HG03432 (cell line): ENCODE measurements around the gene EML1.

Source experiments
- ATAC-seq: cut with Tn5 transposase; IDR thresholded peaks from one replicate; pipeline ENCODE4 v1.9.1; 2021; ENCODE audit warnings: mild to moderate bottlenecking, moderate library complexity; ENCODE audit not compliant: unreplicated experiment

Gene EML1

DNA sequence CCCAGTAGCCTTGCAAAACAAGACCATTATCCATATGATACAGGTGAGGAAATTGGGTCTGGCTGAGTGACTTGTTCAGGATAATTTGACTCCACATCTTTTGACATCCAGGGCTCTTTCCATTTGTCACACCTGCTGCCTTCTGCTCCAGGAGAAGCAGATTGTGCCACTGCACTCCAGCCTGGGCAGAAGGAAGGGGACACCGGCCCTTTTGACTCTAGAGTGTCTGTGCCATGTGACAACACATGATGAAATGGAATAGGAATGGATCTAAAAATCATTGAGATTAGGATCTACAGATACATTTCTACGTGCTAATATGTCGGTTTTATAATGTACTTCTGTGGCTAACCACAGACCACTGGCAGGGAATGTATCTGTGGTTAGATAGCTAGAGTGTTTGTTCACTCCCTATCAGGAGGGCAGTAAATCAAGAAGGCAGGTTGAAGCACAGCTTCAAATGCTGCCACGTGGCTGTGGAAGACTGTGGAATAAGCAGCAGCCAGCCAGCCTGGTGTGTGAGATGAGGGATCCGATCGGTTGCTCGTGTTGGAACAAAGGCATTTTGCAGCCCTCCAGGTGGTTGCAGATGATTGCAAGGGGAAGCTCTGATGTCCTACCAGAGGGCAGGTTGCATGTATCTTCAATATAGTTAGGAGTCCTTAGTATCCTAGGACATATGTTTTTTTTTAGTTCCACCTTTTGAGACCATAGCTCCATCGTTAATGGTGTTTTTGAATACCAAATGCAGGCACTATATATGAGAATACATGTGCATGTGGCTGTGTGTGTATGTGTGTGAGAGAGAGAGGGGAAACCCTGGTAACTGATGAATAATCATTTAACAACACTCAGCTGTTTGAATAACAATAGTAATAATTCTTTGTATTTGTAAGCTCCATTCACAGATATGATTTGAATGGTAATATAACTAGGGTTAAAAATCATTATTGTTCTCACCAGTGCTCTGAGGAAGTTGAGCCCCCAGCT is 28.6 kb downstream of the EML1 start:
- no peak for ATAC-seq

DNA sequence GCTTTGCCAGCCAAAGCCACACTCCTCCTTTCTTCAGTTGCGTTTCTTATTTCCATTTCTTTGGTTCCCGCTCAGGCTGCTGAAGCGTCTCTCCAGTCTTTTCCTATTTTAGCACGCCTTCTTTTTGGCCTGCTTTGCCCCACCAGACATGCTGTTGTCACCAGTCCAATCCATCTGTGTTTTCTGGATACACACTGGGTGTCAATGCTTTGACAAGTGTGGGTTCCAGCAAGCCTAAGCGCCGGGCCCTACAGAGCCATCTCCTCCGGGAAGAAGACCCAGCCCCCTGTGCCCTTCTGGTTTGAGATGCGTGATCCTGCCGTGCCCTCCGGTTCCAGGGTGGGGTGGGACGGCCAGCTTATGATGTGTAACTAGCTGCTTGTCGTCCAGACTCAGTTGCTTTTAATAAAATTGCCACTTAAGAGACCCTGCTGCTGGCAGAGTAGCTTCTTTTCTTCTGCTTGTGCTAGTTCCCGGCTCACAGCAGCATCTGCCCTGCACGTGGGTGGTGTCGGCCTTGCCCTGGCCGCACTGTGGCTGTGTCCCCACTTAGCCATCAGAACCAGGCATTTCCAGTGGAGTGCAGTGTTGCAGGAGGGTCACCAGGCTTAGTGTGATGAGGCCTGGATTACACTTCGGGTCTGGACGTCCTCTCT is 29.7 kb downstream of the EML1 start:
- no peak for ATAC-seq

GRCh38 chr14:99824776-99825175 is 31.6 kb downstream of the EML1 start:
- ATAC-seq: no peak

DNA sequence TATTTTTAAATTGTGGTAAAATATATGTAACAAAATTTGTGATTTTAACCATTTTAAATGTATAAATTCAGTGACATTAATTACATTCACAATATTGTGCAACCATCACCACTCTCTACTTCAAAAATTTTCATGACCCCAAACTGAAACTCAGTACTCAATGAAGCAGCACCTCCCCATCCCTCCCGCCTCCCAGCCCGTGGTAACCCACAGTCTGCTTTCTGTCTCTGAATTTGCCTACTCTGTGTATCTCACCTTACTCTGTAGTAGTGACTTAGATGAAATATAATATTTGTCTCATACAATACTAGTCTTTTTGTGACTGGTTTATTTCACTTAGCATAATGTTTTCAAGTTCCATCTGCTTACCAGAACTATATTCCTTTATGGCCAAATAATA is 36.2 kb downstream of the EML1 start:
- ATAC-seq: no peak

- no peak for ATAC-seq
Observed at GRCh38 chr14:99831303-99831702, 38.1 kb downstream of the EML1 start.

DNA sequence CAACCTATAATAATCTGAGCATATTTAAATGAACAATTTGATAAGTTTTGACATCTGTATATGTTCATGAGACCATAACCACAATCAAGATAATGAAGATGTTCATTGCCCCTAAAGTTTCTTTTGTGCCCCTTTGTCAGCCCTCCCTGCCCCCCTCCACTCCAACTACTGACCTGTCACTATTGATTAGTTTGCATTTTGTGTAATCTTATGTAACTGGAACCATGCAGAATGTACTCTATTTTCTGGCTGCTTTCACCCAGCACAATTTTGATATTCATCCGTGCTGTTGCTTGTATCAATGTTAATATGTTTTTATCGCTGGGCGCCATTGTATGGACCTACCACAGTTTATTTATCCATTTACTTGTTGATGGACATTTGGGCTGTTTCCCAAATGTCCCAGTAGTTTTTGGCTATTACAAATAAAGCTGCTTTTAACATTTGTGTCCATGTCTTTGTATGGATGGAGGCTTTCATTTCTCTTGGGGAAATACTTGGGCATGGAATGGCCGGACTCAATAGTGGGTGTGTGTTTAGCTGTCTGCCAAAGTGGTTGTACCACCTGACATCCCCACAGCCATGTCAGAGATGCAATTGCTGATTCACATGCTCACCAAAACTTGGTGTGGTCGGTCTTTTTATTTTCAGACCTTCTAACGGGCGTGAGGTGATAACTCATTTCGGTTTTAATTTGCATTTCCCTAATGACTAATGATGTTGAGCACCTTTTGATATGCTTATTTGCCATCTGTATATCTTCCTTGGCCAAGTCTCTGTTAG is 38.9 kb downstream of the EML1 start:
- ATAC-seq: no peak

- ATAC-seq: no peak
Observed at GRCh38 chr14:99837822-99838221, 44.6 kb downstream of the EML1 start.

DNA sequence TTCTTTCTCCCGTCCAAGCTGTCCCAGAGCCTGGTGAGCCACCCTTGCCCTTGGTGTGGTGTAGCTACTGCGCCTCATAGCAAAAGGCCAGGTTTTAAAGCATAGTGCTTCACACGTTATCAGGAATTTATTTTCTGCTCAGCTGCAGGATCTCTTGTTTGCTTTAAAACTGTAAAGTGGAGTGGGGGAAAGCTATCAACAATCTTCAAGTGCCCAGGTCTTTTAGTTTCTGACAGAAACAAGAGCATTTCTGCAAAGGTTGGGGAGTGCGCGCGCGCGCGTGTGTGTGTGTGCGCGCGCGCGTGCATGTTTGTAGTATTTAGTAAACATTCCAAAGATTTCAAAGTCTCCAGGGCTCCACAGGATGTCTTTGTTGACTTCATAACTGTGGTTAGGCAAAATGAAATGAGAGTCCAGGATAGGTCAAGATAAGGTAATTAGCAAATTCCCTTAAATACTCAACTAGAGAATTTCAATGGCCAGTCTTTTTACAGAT is 45.5 kb downstream of the EML1 start:
- ATAC-seq: no peak

DNA sequence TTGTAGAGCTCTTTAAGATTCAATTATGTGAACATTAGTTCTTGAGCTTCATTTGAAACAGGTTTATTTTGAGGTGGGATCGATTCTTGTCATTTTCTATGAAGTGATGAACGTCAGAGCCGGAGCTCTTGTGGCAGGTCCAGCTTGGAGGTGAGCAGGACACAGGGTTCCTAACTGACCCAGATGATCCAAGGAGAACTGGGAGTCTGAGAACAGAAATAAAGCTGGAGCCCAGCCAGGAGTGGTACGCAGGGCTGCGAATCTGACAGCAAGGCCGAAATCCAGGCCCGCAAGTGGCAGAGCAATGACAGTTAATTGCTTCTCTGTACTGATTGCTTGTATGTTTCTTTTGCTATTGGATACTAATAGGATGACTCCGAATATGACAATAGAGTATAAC is 46.5 kb downstream of the EML1 start:
- ATAC-seq: no peak

GRCh38 chr14:99840265-99840664 is 47.1 kb downstream of the EML1 start:
- no peak for ATAC-seq

GRCh38 chr14:99840774-99841305 is 47.6 kb downstream of the EML1 start:
- ATAC-seq: no peak

- no peak for ATAC-seq
Observed at GRCh38 chr14:99841436-99842071, 48.3 kb downstream of the EML1 start.

DNA sequence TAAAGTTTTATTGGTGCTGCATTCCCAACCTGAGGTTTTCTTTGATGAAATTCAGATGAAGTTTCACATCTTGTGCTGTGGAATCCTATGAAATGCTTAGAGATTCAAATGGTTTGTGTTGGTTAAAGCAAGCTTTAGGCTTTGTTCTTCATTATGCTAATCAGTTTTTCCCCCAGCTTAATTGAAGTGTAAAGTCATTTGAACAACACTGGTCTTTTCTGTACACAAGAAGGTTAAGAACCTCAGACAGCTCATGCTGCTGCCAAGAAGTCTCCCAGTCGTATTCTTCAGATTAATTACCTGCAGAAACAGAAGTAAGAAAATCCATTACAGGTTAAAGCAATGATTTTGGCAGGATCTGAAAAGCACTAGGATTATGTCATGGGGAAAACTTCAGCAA is 48.9 kb downstream of the EML1 start:
- ATAC-seq: no peak

DNA sequence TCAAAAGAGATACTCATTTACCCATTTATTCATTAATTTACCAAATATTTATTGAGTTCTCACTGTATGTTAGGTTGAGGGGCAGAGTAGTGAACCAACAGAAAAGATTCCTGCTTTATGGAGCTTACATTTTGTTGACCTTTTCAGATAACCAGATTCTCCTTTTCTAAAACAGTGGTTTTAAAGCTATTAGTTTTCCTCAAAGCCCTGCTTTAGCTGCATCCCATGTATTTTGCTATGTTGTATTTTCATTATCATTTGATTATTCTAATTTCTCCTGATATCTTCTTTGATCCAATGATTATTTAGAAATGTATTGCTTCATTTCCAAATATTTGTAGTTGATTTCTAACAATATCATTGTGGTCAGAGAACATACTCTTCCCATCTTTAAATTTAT is 53.6 kb downstream of the EML1 start:
- no peak for ATAC-seq

GRCh38 chr14:99850709-99851108 is 57.5 kb downstream of the EML1 start:
- no peak for ATAC-seq

DNA sequence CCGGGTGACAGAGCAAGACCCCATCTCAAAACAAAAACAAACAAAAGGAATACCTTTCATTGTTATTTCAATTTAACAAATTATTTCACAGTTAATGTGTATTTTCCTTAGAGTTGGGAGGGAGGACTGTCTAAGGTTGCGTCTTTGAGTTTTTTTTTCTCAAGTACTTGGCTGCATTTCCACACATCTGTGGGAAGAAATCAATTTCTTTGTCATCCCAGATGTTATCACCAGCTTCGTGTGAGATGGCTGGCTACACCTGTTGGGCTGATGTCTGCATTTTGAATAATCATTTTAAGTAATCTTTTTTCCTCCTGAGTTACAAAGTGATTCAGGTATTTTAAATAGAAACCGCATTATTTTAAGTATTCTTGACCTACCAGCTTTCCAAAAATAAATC is 59.4 kb downstream of the EML1 start:
- no peak for ATAC-seq

GRCh38 chr14:99853206-99853605 is 60.0 kb downstream of the EML1 start:
- ATAC-seq: no peak

DNA sequence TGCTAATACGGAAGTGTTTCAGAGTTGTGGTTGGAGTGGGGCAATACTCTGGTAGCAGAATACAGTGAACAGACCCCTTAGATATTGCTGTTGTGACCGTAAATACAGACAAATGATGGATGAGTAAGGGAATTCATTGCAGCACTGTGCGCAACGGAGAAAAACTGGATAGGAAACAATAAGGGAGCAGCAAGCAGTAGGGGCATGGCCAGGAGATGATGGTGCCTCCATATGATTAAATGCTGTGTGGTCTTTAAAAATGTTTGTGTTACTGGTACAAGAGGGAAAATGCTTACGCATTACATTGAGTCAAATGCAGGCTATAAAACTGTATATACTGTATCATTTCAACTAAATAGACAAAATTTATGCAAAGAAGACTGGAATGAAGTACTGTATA is 61.6 kb downstream of the EML1 start:
- ATAC-seq: no peak

GRCh38 chr14:99855271-99855670 is 62.1 kb downstream of the EML1 start:
- no peak for ATAC-seq

DNA sequence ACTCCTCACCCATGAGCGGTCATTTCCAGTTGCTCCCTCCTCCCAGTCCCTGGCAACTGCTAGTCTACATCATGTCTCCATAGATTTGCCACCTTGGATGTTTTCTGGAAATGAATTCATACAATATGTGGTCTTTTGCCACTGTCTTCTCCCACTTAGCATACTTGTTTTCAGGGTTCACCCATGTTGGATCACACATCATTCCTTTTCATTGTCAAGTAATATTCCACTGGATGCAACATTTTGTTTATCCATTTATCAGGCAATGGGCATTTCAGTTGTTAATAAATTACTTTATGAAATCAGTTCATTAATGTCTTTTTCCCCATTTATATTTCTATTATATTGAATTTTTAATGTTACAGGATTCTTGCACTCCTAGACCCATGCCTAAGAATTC is 64.3 kb downstream of the EML1 start:
- no peak for ATAC-seq

- no peak for ATAC-seq
Observed at GRCh38 chr14:99860219-99860618, 67.0 kb downstream of the EML1 start.
